SK-N-SH (cell line): ENCODE results near the gene SLC2A9. TPM values are rescaled to one million over a fixed set of nuclear protein-coding genes. Genes with fewer than 3 reads are reported as not detected.
A peak's percentile ranks its signal among the peaks of the same experiment; 100 is the strongest.

ENCODE experiments used
- CTCF ChIA-PET: fragments of 300-600, 350-600 bp; formaldehyde crosslinking; extraction: SDS; loops from one replicate; lab custom pipeline; 2021; lab: Yijun Ruan, JAX
- POLR2A ChIA-PET: fragments of 350-600 bp; sonication (Branson Sonifier 250); formaldehyde crosslinking; extraction: SDS; loops from one replicate; lab custom pipeline; 2020; ENCODE audit warnings: antibody characterized with exemption, inconsistent platforms; lab: Yijun Ruan, JAX
- DNase-seq: peaks from one replicate; pipeline ENCODE4 v3.0.0; 2012
- H2AFZ ChIP-seq: fragments of 200-600 bp; sonication (generic); 2 replicates; pipeline ENCODE4 v1.8.1; 2016; ENCODE audit warnings: antibody characterized with exemption, mild to moderate bottlenecking, low read depth
- H3F3A ChIP-seq: fragments of 200-600 bp; sonication (generic); replicated peaks from 2 replicates; pipeline ENCODE3; 2016; ENCODE audit warnings: antibody characterized with exemption, mild to moderate bottlenecking; ENCODE audit not compliant: insufficient read depth
- H3K27ac ChIP-seq, 2 experiments: fragments of 200-500 bp in 1 of 2; fragments of 200-600 bp in 1 of 2; sonication (Bioruptor generic) in 1 of 2; sonication (generic), shearing (Covaris generic) in 1 of 2; 2 replicates each; pipeline versions ENCODE4 v1.5.1 to v1.6.1; 2014 to 2016; ENCODE audit warnings: low read depth in 2 of 2, inconsistent platforms in 1 of 2, low read length in 1 of 2, mild to moderate bottlenecking in 1 of 2, mixed read lengths in 1 of 2
- H3K27me3 ChIP-seq: fragments of 200-600 bp; sonication (generic), shearing (Covaris generic); 2 replicates; pipeline ENCODE4 v1.6.1; 2016; ENCODE audit warnings: mixed run types; ENCODE audit not compliant: insufficient read depth
- H3K36me3 ChIP-seq, 2 experiments: fragments of 200-500 bp in 1 of 2; fragments of 200-600 bp in 1 of 2; sonication (Bioruptor generic) in 1 of 2; sonication (generic) in 1 of 2; replicated peaks in 1 of 2; 2 replicates each; pipeline versions ENCODE3 to v1.5.1; 2014 to 2016; ENCODE audit warnings: low read length in 1 of 2, mild to moderate bottlenecking in 1 of 2; ENCODE audit not compliant: insufficient read depth in 2 of 2, control insufficient read depth in 1 of 2
- H3K4me1 ChIP-seq, 2 experiments: fragments of 200-500 bp in 1 of 2; fragments of 200-600 bp in 1 of 2; sonication (Bioruptor generic) in 1 of 2; sonication (generic), shearing (Covaris generic) in 1 of 2; 2 replicates each; pipeline versions ENCODE4 v1.5.1 to v1.6.1; 2014 to 2016; ENCODE audit warnings: low read depth in 1 of 2, low read length in 1 of 2, mixed run types in 1 of 2; ENCODE audit not compliant: insufficient read depth in 2 of 2, control insufficient read depth in 1 of 2
- H3K4me2 ChIP-seq: fragments of 200-600 bp; sonication (generic), shearing (Covaris generic); 2 replicates; pipeline ENCODE4 v1.6.1; 2017; ENCODE audit warnings: mixed run types
- H3K4me3 ChIP-seq, 2 experiments: fragments of 200-500 bp in 1 of 2; fragments of 200-600 bp in 1 of 2; sonication (Bioruptor generic) in 1 of 2; sonication (generic), shearing (Covaris generic) in 1 of 2; 2 replicates each; pipeline versions ENCODE4 v1.5.1 to v1.8.1; 2014 to 2016; ENCODE audit warnings: low read depth in 2 of 2, inconsistent platforms in 1 of 2, low read length in 1 of 2, mild to moderate bottlenecking in 1 of 2, mixed read lengths in 1 of 2, moderate library complexity in 1 of 2
- H3K79me2 ChIP-seq: fragments of 200-600 bp; sonication (generic); 2 replicates; pipeline ENCODE4 v1.8.1; 2017; ENCODE audit warnings: mild to moderate bottlenecking; ENCODE audit not compliant: insufficient read depth
- H3K9ac ChIP-seq: fragments of 200-600 bp; sonication (generic); 2 replicates; pipeline ENCODE4 v1.6.1; 2017; ENCODE audit warnings: mixed run types
- H3K9me2 ChIP-seq: fragments of 200-600 bp; sonication (generic); 2 replicates; pipeline ENCODE4 v1.6.1; 2017; ENCODE audit warnings: mixed run types
- H3K9me3 ChIP-seq: fragments of 200-600 bp; sonication (generic); 2 replicates; pipeline ENCODE4 v1.6.1; 2017; ENCODE audit warnings: mixed run types, mild to moderate bottlenecking, moderate library complexity
- H4K20me1 ChIP-seq: fragments of 200-600 bp; sonication (generic); 2 replicates; pipeline ENCODE4 v1.6.1; 2017; ENCODE audit warnings: mild to moderate bottlenecking, mixed run types; ENCODE audit not compliant: insufficient read depth
- CTCF ChIP-seq: fragments of 200-600 bp; sonication (generic); IDR thresholded peaks from 2 replicates; pipeline ENCODE4 v1.6.1; 2017; ENCODE audit warnings: antibody characterized with exemption, mild to moderate bottlenecking, moderate library complexity
- ELF1 ChIP-seq: IDR thresholded peaks from 2 replicates; pipeline ENCODE4 v1.4.0; 2012
- EZH2phosphoT487 ChIP-seq: fragments of 200-600 bp; sonication (generic); IDR thresholded peaks from 2 replicates; pipeline ENCODE4 v1.6.1; 2017; ENCODE audit warnings: low read depth, mixed run types, mild to moderate bottlenecking, antibody characterized with exemption, moderate library complexity, borderline replicate concordance
- MAX ChIP-seq: IDR thresholded peaks from 2 replicates; pipeline ENCODE4 v1.4.0; 2012; ENCODE audit warnings: low read depth
- RAD21 ChIP-seq: IDR thresholded peaks from 2 replicates; pipeline ENCODE4 v1.6.1; 2012; ENCODE audit warnings: mild to moderate bottlenecking, low read length
- REST ChIP-seq: IDR thresholded peaks from 2 replicates; pipeline ENCODE4 v1.6.1; 2012; ENCODE audit warnings: mild to moderate bottlenecking, low read depth, low read length, moderate library complexity
- ZBTB33 ChIP-seq: IDR thresholded peaks from 2 replicates; pipeline ENCODE4 v1.4.0; 2012; ENCODE audit warnings: low read depth, borderline replicate concordance
- WGBS: methylation state at CpG from one replicate; pipeline ENCODE4 v1.1.6; 2017; ENCODE audit warnings: low lambda C conversion rate; 5-methylcytosine and 5-hydroxymethylcytosine counted together
- polyA plus RNA-seq, 3 experiments: library from polyadenylated mRNA; depleted of rRNA; stranded (reverse); fragments of >200 nt; gene quantifications; 2 replicates each; pipeline ENCODE4 v1.2.3, GENCODE V29; 2012

The SLC2A9 gene
- polyA plus RNA-seq, 1 of the 3 experiments (the other 2 are of a cell fraction): not detected

GRCh38 chr4:9898596-9899305 lies 122.5 kb downstream of the SLC2A9 start:
- ChIA-PET POLR2A (no interaction called here), CTCF (interaction anchor here (0.9 to 4.4 kb wide), 14 partner anchors 8 to 138 kb away, joined by 3 to 33 read pairs (median 4); no protein-coding TSS in a partner anchor)
- no peaks in the 10 kb centered on the region for H3K9me3 ChIP-seq
- H3K4me1 ChIP-seq: no peaks in the 10 kb centered on the region; a peak in 1 of 4 replicates
- H3K9me2 ChIP-seq: no peaks in the 10 kb centered on the region
- no peak overlapping the region for H2AFZ ChIP-seq
- no peaks in the 10 kb centered on the region for H3K79me2 ChIP-seq
- TF ChIP-seq RAD21 (peak; percentile 63), EZH2phosphoT487 (no peak)
- no peaks in the 10 kb centered on the region for H3K27me3 ChIP-seq
- no peak overlapping the region for H3K4me3 ChIP-seq
- H3K9ac ChIP-seq: no peak overlapping the region
- WGBS: 37% methylated on average over 9 of the region's 9 CpGs
- H3K4me2 ChIP-seq: no peak overlapping the region
- H3K36me3 ChIP-seq: no peaks in the 10 kb centered on the region
- no peaks in the 10 kb centered on the region for H3F3A ChIP-seq
- no peak overlapping the region for H3K27ac ChIP-seq
- DNase-seq: peak; percentile 50
- H4K20me1 ChIP-seq: no peaks in the 10 kb centered on the region

GRCh38 chr4:9895333-9895705 lies 126.0 kb downstream of the SLC2A9 start:
- ChIA-PET CTCF (interaction anchor here (0.7 to 1.2 kb wide), 2 partner anchors 29 to 129 kb away, joined by 3 read pairs; no protein-coding TSS in a partner anchor), POLR2A (no interaction called here)
- no peak overlapping the region for H2AFZ ChIP-seq
- DNase-seq: no peak
- no peaks in the 10 kb centered on the region for H3F3A ChIP-seq
- WGBS: 19% methylated on average over 4 of the region's 4 CpGs
- no peak overlapping the region for H3K4me2 ChIP-seq
- H3K4me3 ChIP-seq: no peak overlapping the region
- H4K20me1 ChIP-seq: no peaks in the 10 kb centered on the region
- H3K9me2 ChIP-seq: no peaks in the 10 kb centered on the region
- H3K27ac ChIP-seq: no peak overlapping the region
- H3K9ac ChIP-seq: no peak overlapping the region
- no peaks in the 10 kb centered on the region for H3K27me3 ChIP-seq
- H3K79me2 ChIP-seq: no peaks in the 10 kb centered on the region
- H3K4me1 ChIP-seq: no peaks in the 10 kb centered on the region
- no peak for TF ChIP-seq CTCF
- TF ChIP-seq, all 33 proteins: peak for 0
- Histone ChIP-seq H3K9me3 (no peaks in the 10 kb centered on the region), H3K36me3 (no peaks in the 10 kb centered on the region)

GRCh38 chr4:9894644-9895332 lies 126.5 kb downstream of the SLC2A9 start:
- TF ChIP-seq MAX (no peak), ZBTB33 (no peak), REST (no peak), ELF1 (no peak)
- TF ChIP-seq, all 33 proteins: peak for 0
- WGBS: 11% methylated on average over 3 of the region's 3 CpGs
- no peaks in the 10 kb centered on the region for H3F3A ChIP-seq
- no peaks in the 10 kb centered on the region for H3K9me3 ChIP-seq
- H3K4me1 ChIP-seq: no peaks in the 10 kb centered on the region
- no peaks in the 10 kb centered on the region for H3K79me2 ChIP-seq
- POLR2A ChIA-PET: no interaction called here
- DNase-seq: no peak
- no peak overlapping the region for H3K4me3 ChIP-seq
- no peaks in the 10 kb centered on the region for H3K9me2 ChIP-seq
- H4K20me1 ChIP-seq: no peaks in the 10 kb centered on the region
- no peak overlapping the region for H3K4me2 ChIP-seq
- H3K36me3 ChIP-seq: no peaks in the 10 kb centered on the region
- no peak overlapping the region for H2AFZ ChIP-seq
- H3K27me3 ChIP-seq: no peaks in the 10 kb centered on the region
- no peak overlapping the region for H3K9ac ChIP-seq
- H3K27ac ChIP-seq: no peak overlapping the region
- CTCF ChIA-PET: interaction anchor here (0.7 to 1.2 kb wide), 3 partner anchors 29 to 129 kb away, joined by 3 to 4 read pairs (median 3); no protein-coding TSS in a partner anchor
